Measurements from ENCODE around the gene GPATCH8. TPM values are rescaled to one million over a fixed set of nuclear protein-coding genes. Genes with fewer than 3 reads are reported as not detected.

GPATCH8 gene
- total and polyA plus RNA-seq, 2 of the 8 experiments (the other 6 are each of a cell fraction or from before 2014, with no cell fraction given) = 20.5 to 58.1 TPM

DNA sequence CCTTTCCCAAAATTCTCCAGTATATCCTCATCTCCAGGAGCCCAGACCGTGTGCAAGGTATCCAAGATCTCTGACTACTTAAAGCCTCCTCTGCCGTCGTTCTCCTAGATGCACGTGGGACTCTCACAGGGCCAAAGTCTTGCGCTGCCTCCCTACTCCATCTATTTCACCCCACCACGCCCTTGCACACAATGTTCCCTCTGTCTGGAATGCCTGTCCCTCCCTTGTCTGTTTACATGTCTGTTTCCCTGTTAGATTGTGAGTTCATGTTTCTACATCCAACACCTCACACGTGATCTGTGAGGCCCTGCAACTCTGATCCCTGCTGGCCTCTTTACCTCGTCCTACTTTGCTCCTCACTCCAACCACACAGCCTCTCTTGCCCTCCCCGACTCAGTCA lies 49.2 kb upstream of the GPATCH8 start:
- Histone ChIP-seq H4K91ac (replicated peaks; ENCODE audit: insufficient read length, low read length) (peak overlapping the region; percentile 34), H3K36me3 (ENCODE audit: control insufficient read depth in 2 of 4, insufficient read depth in 4 of 4, low read length in 3 of 4) (no peaks in the 10 kb centered on the region), H3K23ac (ENCODE audit: insufficient read length) (no peak overlapping the region), H3K4ac (replicated peaks; ENCODE audit: insufficient read length, low read depth, low read length) (peak overlapping the region; percentile 40), H3K9ac (replicated peaks in 1 of 4; ENCODE audit: extremely low read depth in 1 of 4, low read depth in 3 of 4, low read length in 3 of 4) (no peak overlapping the region), H3K79me2 (ENCODE audit: control insufficient read depth in 1 of 2, insufficient read depth in 2 of 2, low read length in 2 of 2) (no peaks in the 10 kb centered on the region), H2AFZ (ENCODE audit: low read length) (no peak overlapping the region), H3K14ac (ENCODE audit: insufficient read length) (no peak overlapping the region), H3K9me3 (ENCODE audit: insufficient read depth in 2 of 2, low read depth in 1 of 2, low read length in 1 of 2) (no peaks in the 10 kb centered on the region), H3K4me2 (ENCODE audit: insufficient read depth in 1 of 2, low read depth in 2 of 2, low read length in 2 of 2) (no peak overlapping the region), H3K18ac (ENCODE audit: extremely low read depth, low read length) (no peak overlapping the region; the same call in 1 of the 2 replicates), H4K20me1 (replicated peaks in 1 of 2; ENCODE audit: control insufficient read depth in 1 of 2, insufficient read depth in 2 of 2, low read length in 2 of 2) (no peaks in the 10 kb centered on the region), H2BK20ac (ENCODE audit: low read length) (no peak overlapping the region), H2BK5ac (ENCODE audit: low read depth, low read length) (no peak overlapping the region), H3K4me1 (replicated peaks in 1 of 4; ENCODE audit: control insufficient read depth in 3 of 4, insufficient read depth in 4 of 4, low read length in 3 of 4) (peaks cover 14 to 33% (median 21%) of the 10 kb centered on the region in 4 experiments), H2AK5ac (ENCODE audit: low read depth, low read length) (no peak overlapping the region), H4K8ac (ENCODE audit: extremely low read depth, insufficient read depth, low read length) (no peak overlapping the region; the same call in 1 of the 2 replicates), H2BK12ac (ENCODE audit: low read depth, low read length) (peak overlapping the region; percentile 84; the same call in 1 of the 2 replicates), H2BK15ac (ENCODE audit: low read length) (peak overlapping the region; percentile 92), H2BK120ac (replicated peaks; ENCODE audit: low read depth, low read length) (no peak overlapping the region), H4K5ac (ENCODE audit: insufficient read length, low read depth, low read length) (no peak overlapping the region), H3K79me1 (ENCODE audit: low read depth, low read length) (no peaks in the 10 kb centered on the region), H3K56ac (replicated peaks; ENCODE audit: insufficient read length, low read depth, low read length) (no peak overlapping the region), H3K4me3 (ENCODE audit: extremely low read depth in 1 of 4, insufficient read depth in 2 of 4, low read depth in 3 of 4, low read length in 4 of 4) (no peak overlapping the region), H3K23me2 (ENCODE audit: low read depth, low read length) (peaks cover 8% of the 10 kb centered on the region), H3K27ac (ENCODE audit: low read depth, low read length) (no peak overlapping the region), H3K27me3 (replicated peaks in 1 of 4; ENCODE audit: control insufficient read depth in 3 of 4, extremely low read depth in 1 of 4, insufficient read depth in 3 of 4, low read length in 3 of 4) (peaks cover 0 to 3% (median 1%) of the 10 kb centered on the region in 4 experiments; a peak in 2 of 7 replicates)
- WGBS, 2 experiments (ENCODE audit: extremely low coverage in 1 of 2, insufficient coverage in 1 of 2, insufficient read length in 1 of 2, insufficient replicate concordance in 2 of 2, low coverage in 1 of 2, low lambda C conversion rate in 2 of 2, missing lambda C conversion rate in 1 of 2) = 88% methylated on average over 9 of the region's 9 CpGs; no CpG with 5 or more reads in 1 of the 2 experiments
- CTCF ChIA-PET (ENCODE audit: partially characterized antibody) = interaction anchor here (0.6 kb wide), 1 partner anchor 416 kb away, joined by 3 read pairs; the partner anchor contains the start of gene C1QL1
- FAIRE-seq (no peak), DNase-seq (ENCODE audit: low read depth in 1 of 2, low spot score in 2 of 2) (no peak)
- POLR2A ChIA-PET (ENCODE audit: partially characterized antibody) = interaction anchor here (7.2 kb wide), 1 partner anchor 10 kb away, joined by 219 read pairs; no protein-coding TSS in a partner anchor
- TF ChIP-seq RXRA (IDR thresholded peaks at IDR 0.05; ENCODE audit: insufficient read depth, low read depth, low read length) (no peak), PHF8 (conservative IDR thresholded peaks at IDR 0.05; ENCODE audit: low read depth, low read length) (no peak), RBBP5 (IDR thresholded peaks at IDR 0.05; ENCODE audit: borderline replicate concordance, low read depth, low read length) (no peak), CBX8 (IDR thresholded peaks at IDR 0.05; ENCODE audit: borderline replicate concordance, low read depth, low read length) (no peak), KDM4A (IDR thresholded peaks at IDR 0.05; ENCODE audit: low read depth, low read length, severe bottlenecking) (no peak), TCF12 (IDR thresholded peaks at IDR 0.05; ENCODE audit: low read depth, low read length) (no peak), TAF7 (optimal IDR thresholded peaks at IDR 0.05; ENCODE audit: borderline replicate concordance, low read depth, low read length) (no peak), SIN3A (conservative IDR thresholded peaks at IDR 0.05 in 1 of 2, IDR thresholded peaks at IDR 0.05 in 1 of 2; ENCODE audit: low read depth in 1 of 2, low read length in 2 of 2) (no peak), TAF1 (IDR thresholded peaks at IDR 0.05; ENCODE audit: low read depth, low read length) (no peak), RNF2 (IDR thresholded peaks at IDR 0.05; ENCODE audit: borderline replicate concordance, low read depth, low read length, missing control alignments, poor library complexity, severe bottlenecking) (no peak)
- TF ChIP-seq, protein P1, sequence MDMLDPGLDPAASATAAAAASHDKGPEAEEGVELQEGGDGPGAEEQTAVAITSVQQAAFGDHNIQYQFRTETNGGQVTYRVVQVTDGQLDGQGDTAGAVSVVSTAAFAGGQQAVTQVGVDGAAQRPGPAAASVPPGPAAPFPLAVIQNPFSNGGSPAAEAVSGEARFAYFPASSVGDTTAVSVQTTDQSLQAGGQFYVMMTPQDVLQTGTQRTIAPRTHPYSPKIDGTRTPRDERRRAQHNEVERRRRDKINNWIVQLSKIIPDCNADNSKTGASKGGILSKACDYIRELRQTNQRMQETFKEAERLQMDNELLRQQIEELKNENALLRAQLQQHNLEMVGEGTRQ (IDR thresholded peaks at IDR 0.05; ENCODE audit: low read length) = no peak

Data from H1 (cell line).